LNCAP (cell line): Measurements from ENCODE around the gene PDZD4.

ENCODE experiments used
- TF ChIP-seq, protein P1 (sequence below): fragments of 450-650 bp; IDR thresholded peaks from 2 replicates; pipeline ENCODE4 v1.5.1; 2017; ENCODE audit warnings: mild to moderate bottlenecking

Gene PDZD4

DNA sequence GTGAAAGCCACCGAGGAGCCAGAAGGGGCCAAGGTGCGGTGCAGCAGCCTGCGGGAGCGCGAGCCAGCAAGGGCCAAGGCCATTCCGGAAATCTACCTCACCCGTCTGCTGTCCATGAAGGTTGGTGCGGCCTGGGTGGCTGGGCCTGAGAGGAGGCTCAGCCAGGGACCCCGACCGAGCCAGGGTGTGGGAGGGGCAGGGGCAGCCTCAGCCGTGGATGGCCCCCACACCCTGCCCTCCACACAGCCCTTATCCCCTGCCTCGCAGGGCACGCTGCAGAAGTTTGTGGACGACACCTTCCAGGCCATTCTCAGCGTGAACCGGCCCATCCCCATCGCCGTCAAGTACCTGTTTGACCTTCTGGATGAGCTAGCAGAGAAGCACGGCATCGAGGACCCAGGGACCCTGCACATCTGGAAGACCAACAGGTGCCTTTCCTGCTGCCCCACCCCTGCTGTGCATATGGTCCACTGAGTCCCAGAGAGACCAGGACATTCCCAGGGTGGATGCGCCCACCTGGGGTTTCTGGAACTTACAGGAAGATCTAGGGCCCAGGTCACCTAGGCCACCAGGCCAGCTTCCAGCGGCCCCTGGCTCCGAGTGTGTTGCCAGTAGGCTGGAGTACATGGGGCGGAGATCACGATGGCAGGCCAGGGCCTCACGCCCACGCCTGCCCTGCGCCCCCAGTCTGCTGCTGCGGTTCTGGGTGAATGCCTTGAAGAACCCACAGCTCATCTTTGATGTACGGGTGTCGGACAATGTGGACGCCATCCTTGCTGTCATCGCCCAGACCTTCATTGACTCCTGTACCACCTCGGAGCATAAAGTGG, 52.9 kb downstream of the PDZD4 start:
- TF ChIP-seq, protein P1, sequence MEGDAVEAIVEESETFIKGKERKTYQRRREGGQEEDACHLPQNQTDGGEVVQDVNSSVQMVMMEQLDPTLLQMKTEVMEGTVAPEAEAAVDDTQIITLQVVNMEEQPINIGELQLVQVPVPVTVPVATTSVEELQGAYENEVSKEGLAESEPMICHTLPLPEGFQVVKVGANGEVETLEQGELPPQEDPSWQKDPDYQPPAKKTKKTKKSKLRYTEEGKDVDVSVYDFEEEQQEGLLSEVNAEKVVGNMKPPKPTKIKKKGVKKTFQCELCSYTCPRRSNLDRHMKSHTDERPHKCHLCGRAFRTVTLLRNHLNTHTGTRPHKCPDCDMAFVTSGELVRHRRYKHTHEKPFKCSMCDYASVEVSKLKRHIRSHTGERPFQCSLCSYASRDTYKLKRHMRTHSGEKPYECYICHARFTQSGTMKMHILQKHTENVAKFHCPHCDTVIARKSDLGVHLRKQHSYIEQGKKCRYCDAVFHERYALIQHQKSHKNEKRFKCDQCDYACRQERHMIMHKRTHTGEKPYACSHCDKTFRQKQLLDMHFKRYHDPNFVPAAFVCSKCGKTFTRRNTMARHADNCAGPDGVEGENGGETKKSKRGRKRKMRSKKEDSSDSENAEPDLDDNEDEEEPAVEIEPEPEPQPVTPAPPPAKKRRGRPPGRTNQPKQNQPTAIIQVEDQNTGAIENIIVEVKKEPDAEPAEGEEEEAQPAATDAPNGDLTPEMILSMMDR: no peak

DNA sequence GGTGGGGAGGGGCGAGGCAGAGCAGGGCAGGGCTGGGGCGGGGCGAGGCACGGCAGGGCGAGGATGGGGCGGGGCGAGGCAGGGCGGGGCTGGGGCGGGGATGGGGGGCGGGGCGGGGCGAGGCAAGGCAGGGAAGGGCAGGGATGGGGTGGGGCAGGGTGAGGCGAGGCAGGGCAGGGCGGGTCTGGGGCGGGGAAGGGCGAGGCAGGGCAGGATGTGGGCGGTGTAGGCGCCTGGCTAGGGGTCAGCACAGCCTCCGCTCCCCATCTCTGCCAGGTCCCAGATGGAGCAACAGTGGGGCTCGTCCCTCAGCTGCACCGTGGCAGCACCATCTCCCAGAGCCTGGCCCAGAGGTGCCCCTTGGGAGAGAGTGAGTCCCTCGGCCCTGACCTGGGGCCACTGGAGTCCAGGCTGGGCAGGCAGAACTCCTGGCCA, 53.7 kb downstream of the PDZD4 start:
- TF ChIP-seq, protein P1: no peak

DNA sequence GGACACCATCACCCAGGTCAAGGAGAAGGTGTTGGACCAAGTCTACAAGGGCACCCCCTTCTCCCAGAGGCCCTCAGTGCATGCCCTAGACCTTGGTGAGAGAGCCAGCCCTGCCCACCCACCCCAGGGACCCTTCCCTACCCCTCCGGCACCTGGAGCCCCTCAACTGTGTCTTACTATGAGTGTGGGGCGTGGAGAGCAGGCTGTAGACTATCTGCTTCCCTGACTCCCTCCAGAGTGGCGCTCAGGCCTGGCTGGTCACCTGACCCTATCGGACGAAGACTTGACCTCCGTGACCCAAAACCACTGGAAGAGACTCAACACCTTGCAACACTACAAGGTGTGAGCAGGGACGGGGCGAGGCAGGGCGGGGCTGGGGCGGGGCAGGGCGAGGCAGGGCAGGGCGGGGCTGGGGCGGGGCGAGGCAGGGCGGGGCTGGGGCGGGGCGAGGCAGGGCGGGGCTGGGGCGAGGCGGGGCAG, 54.2 kb downstream of the PDZD4 start:
- TF ChIP-seq, protein P1: no peak

DNA sequence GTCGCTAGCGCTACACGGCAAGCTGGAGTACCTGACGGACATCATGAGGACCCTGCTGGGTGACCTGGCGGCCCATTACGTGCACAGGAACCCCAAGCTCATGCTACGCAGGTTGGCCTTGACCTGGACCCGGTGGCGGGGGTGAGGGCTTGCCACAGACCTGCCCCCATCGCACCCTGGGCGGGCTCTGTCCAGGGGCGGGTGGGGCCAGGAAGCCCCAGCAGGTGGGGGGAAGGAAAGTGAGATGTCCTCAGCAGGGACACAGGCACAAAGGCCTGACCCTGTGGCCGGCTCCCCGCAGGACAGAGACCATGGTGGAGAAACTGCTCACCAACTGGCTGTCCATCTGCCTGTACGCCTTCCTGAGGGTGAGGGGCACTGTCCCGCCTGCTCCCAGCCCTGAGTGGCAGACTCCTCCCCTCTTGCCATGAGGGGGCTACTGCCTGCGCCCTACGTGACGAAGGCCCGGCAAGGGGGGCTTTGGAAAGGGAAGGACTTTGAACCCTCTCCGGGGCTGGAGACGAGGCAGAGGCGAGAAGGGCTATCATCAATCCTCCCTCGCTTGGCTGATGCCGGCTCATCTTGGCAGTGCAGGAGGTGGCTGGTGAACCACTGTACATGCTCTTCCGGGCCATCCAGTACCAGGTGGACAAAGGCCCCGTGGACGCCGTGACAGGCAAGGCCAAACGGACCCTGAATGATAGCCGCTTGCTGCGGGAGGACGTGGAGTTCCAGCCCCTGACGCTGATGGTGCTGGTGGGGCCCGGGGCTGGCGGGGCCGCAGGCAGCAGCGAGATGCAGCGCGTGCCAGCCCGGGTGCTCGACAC, 54.8 kb downstream of the PDZD4 start:
- TF ChIP-seq, protein P1: no peak

DNA sequence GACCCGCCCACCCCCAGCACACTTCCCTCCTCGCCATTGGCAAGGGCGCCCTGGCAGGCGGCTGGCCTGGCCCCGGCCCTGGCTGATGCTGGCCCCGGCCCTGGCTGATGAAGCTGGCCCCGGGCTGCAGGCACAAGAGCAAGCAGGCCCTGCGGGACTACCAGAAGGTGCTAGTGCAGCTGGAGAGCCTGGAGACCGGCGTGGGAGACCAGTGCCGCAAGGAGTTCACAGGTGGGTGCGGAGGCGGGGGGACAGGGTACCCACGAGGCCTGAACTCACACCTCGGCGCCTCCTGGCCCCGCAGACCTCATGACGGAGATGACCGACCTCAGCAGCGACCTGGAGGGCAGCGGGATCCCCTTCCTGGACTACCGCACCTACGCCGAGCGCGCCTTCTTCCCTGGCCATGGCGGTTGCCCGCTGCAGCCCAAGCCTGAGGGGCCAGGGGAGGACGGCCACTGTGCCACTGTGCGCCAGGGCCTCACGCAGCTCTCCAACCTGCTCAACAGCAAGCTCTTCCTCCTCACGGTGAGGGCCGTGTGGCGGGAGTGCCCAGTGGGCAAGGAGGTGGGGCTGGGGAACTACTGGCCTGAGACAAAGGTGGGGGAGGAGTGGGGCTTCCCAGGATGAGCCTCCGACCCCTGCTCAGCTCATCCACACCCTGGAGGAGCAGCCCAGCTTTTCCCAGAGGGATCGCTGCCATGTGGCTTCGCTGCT, 55.6 kb downstream of the PDZD4 start:
- TF ChIP-seq, protein P1: no peak

DNA sequence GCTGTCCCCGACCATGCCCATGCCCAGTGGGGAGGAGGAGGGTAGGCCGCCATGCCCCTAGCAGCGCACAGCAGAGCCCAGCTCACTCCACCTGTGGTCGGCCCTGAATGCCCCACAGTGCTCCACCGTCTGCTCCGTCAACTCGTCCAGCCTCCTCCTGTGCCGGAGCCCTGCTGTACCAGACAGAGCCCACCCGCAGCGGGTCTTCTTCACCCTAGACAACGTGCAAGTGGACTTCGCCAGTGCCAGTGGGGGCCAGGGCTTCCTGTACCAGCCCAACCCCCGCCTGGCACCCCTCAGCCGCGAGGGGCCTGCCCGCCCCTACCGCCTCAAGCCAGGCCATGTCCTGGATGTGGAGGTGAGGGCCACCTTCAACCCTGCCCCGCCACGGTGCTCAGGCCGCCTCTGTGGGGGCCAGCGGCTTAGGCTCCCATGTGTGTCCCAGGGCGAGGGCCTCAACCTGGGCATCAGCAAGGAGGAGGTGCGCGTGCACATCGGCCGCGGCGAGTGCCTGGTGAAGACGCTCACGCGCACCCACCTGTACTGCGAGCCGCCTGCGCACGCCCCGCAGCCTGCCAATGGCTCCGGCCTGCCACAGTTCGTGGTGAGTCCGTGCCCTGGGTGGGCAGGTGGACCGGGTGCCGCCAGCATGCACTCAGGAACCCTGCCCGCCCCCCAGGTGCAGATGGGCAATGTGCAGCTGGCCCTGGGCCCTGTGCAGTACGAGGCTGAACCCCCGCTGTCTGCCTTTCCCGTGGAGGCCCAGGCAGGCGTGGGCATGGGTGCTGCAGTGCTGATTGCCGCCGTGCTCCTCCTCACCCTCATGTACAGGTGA, 56.4 kb downstream of the PDZD4 start:
- TF ChIP-seq, protein P1: no peak
